Caco-2 (cell line): ENCODE measurements around the gene PLCB1. TPM values are rescaled to one million over a fixed set of nuclear protein-coding genes. Genes with fewer than 3 reads are reported as not detected.

Source experiments
- BruUV-seq: library from RNA; stranded (reverse); fragments of 400-500 nt; replicated peaks from 2 replicates; lab custom pipeline; 2021; lab: Mats Ljungman, UMichigan
- CTCF ChIA-PET: fragments of 300-600 bp; sonication (Branson Sonifier 250); formaldehyde crosslinking; loops from one replicate; lab custom pipeline; 2022; ENCODE audit warnings: antibody characterized with exemption; lab: Charles Lee
- POLR2A ChIA-PET: fragments of 300-600 bp; sonication (Branson Sonifier 250); formaldehyde crosslinking; loops from one replicate; lab custom pipeline; 2022; ENCODE audit warnings: antibody characterized with exemption; lab: Charles Lee
- DNase-seq, 2 experiments: peaks; one replicate each; pipeline versions ENCODE4 v3.0.0 to v3.0.0-alpha.2; 2020 to 2022
- H3K27me3 ChIP-seq: replicated peaks from 2 replicates; pipeline ENCODE4 v1.6.0; 2011; ENCODE audit warnings: low read length; ENCODE audit not compliant: control insufficient read depth, insufficient read depth
- H3K36me3 ChIP-seq: 2 replicates; pipeline ENCODE4 v1.5.1; 2011; ENCODE audit warnings: low read length; ENCODE audit not compliant: control insufficient read depth, insufficient read depth
- H3K4me1 ChIP-seq: fragments of 250-450 bp; sonication (Bioruptor Pico); 2 replicates; pipeline ENCODE4 v1.5.1; 2020; ENCODE audit warnings: mild to moderate bottlenecking
- H3K4me3 ChIP-seq: 2 replicates; pipeline ENCODE4 v1.5.1; 2011; ENCODE audit warnings: low read depth, mild to moderate bottlenecking, control low read depth, low read length
- H3K9me3 ChIP-seq: fragments of 250-450 bp; sonication (Bioruptor Pico); 2 replicates; pipeline ENCODE4 v1.5.1; 2020; ENCODE audit warnings: mild to moderate bottlenecking, moderate library complexity
- H3K27ac Mint-ChIP-seq: one replicate; pipeline ENCODE4 v1.8.0; 2022; ENCODE audit warnings: mixed read lengths; ENCODE audit not compliant: unreplicated experiment
- H3K27me3 Mint-ChIP-seq: one replicate; pipeline ENCODE4 v1.8.0; 2022; ENCODE audit warnings: mixed read lengths; ENCODE audit not compliant: insufficient read depth, unreplicated experiment
- H3K36me3 Mint-ChIP-seq: one replicate; pipeline ENCODE4 v1.8.0; 2022; ENCODE audit warnings: mild to moderate bottlenecking, mixed read lengths; ENCODE audit not compliant: insufficient read depth, unreplicated experiment
- H3K4me1 Mint-ChIP-seq: one replicate; pipeline ENCODE4 v1.8.0; 2022; ENCODE audit warnings: low read depth, mixed read lengths; ENCODE audit not compliant: unreplicated experiment
- H3K4me3 Mint-ChIP-seq: one replicate; pipeline ENCODE4 v1.8.0; 2022; ENCODE audit warnings: mild to moderate bottlenecking, moderate library complexity, mixed read lengths; ENCODE audit not compliant: unreplicated experiment
- H3K9me3 Mint-ChIP-seq: one replicate; pipeline ENCODE4 v1.8.0; 2022; ENCODE audit warnings: mixed read lengths; ENCODE audit not compliant: unreplicated experiment
- intact Hi-C: fragments of 100-400 bp; cut with micrococcal nuclease; formaldehyde crosslinking; loops from one replicate; pipeline ENCODE4 v1.10.0; 2022; ENCODE audit not compliant: unreplicated experiment
- total RNA-seq: library from RNA; stranded (reverse); gene quantifications from 2 replicates; pipeline ENCODE4 v1.2.3, GENCODE V29; 2022
- TF ChIP-seq, protein P1 (sequence below), 2 experiments: fragments of 200-600 bp in 1 of 2; IDR thresholded peaks; 1 replicate in 1 of 2; 2 replicates in 1 of 2; pipeline versions ENCODE4 v1.5.1 to v1.8.0; 2011 to 2022; ENCODE audit warnings: antibody characterized with exemption in 1 of 2, control low read depth in 1 of 2, inconsistent platforms in 1 of 2, low read depth in 1 of 2, low read length in 1 of 2, mild to moderate bottlenecking in 1 of 2, moderate library complexity in 1 of 2; ENCODE audit not compliant: insufficient read depth in 1 of 2, severe bottlenecking in 1 of 2, unreplicated experiment in 1 of 2

PLCB1 gene
- total RNA-seq, 1 experiment from 2014 or later, result 105 TPM

DNA sequence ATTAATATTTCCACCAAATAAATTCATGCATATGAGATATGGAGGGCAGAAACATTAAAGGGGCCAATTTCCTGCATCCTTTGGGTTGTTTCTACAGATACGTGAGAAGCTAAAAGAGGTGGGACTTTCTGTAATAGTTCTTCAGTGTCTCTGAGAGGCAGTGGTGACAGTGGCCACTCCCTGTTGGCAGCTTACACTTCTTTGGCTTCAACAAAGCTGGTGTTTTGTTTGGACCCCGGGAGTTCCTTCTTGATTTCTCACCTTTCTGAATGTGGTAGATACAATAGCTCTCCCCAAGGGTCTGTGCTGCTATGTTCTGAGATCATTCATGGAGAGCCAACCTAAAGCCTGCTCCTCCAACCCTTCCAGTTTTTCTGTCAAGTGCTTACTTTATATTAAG is 7.8 kb downstream of the PLCB1 start:
- H3K36me3 Mint-ChIP-seq, result peaks cover 20% of the 10 kb centered on the region
- H3K4me1 Mint-ChIP-seq, result peaks cover 27% of the 10 kb centered on the region
- H3K27me3 Mint-ChIP-seq, result no peaks in the 10 kb centered on the region
- BruUV-seq, result no TSS peak
- no peak for DNase-seq
- no peak overlapping the region for H3K4me3 Mint-ChIP-seq
- intact Hi-C loops, result no loop called here
- H3K36me3 ChIP-seq, result no peaks in the 10 kb centered on the region
- TF ChIP-seq, protein P1, sequence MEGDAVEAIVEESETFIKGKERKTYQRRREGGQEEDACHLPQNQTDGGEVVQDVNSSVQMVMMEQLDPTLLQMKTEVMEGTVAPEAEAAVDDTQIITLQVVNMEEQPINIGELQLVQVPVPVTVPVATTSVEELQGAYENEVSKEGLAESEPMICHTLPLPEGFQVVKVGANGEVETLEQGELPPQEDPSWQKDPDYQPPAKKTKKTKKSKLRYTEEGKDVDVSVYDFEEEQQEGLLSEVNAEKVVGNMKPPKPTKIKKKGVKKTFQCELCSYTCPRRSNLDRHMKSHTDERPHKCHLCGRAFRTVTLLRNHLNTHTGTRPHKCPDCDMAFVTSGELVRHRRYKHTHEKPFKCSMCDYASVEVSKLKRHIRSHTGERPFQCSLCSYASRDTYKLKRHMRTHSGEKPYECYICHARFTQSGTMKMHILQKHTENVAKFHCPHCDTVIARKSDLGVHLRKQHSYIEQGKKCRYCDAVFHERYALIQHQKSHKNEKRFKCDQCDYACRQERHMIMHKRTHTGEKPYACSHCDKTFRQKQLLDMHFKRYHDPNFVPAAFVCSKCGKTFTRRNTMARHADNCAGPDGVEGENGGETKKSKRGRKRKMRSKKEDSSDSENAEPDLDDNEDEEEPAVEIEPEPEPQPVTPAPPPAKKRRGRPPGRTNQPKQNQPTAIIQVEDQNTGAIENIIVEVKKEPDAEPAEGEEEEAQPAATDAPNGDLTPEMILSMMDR (IDR thresholded peaks at IDR 0.05; ENCODE audit: insufficient read depth in 1 of 2, low read depth in 1 of 2, low read length in 1 of 2, severe bottlenecking in 1 of 2, unreplicated experiment in 1 of 2), result no peak
- ChIA-PET POLR2A (no interaction called here), CTCF (no interaction called here)
- H3K27ac Mint-ChIP-seq, result no peak overlapping the region
- no peaks in the 10 kb centered on the region for H3K9me3 ChIP-seq
- no peaks in the 10 kb centered on the region for H3K9me3 Mint-ChIP-seq
- no peak overlapping the region for H3K4me3 ChIP-seq
- no peaks in the 10 kb centered on the region for H3K4me1 ChIP-seq
- no peaks in the 10 kb centered on the region for H3K27me3 ChIP-seq

DNA sequence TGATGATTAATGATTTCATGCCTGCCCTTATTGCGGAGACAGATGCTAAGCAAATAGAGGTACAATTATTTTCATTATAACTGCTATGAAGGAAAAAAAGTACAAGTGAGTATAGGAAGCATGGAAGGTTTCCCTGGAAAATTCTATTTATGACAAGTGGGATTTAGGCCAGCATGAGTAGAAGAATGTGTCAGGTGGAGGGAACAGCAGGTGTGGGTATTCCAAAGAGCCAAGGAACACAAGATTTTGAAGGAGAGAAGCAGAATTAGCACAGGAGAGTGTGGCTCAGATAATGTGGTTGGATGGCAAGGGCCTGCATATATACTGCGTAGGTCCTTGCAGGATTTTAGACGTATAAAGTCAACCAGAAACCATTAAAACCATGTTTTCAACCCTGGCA is 11.4 kb downstream of the PLCB1 start:
- CTCF ChIA-PET, result no interaction called here
- POLR2A ChIA-PET, result no interaction called here
- no peaks in the 10 kb centered on the region for H3K9me3 Mint-ChIP-seq

DNA sequence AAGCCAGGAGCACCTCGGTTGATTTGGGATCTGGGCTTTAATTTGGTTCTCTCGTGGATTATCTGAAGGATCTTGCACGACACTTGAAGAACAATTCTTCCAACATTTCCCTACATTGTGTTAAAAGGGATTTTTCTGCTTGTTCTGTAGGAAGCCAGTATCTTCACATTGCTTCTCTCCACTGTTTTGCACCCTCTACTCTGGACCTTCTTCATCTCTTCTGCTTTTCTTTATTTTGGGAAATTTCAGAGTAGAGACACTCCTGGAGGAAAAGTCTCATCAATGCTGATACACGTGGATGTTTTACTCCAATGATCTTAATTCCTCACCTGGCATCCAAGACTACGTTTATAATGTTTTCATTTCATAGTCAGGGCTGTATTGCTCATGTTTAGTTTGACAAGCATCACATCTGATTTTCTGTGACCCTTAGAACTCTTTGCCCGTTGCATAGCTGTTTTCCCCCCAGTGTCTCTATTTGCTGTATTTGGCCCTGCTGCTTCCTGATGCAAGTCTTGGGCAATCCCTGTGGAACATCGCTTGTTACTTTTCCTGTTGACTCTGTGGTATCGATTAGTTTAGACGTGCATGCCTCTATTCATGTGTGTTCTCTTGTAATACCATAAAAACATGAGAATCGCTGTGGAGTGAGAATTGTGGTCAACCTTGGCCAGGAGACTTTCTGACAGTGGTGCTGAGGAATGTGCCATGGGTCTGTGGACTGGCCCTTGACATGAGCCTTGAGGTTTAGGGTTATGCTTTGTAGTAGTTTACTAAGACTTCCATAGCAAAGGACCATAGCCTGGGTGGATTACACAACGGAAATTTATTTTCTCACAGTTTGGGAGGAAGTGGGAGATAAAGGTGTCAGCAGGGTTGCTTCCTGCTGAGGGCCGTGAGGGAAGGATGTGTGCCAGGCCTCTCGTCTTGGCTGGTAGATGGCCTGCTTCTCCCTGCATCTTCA is 12.5 kb downstream of the PLCB1 start:
- intact Hi-C loops, result no loop called here
- TF ChIP-seq, protein P1 (IDR thresholded peaks at IDR 0.05; ENCODE audit: insufficient read depth in 1 of 2, low read depth in 1 of 2, low read length in 1 of 2, severe bottlenecking in 1 of 2, unreplicated experiment in 1 of 2), result no peak
- H3K9me3 Mint-ChIP-seq, result no peaks in the 10 kb centered on the region
- H3K27me3 ChIP-seq, result no peaks in the 10 kb centered on the region
- no peaks in the 10 kb centered on the region for H3K9me3 ChIP-seq
- no peak overlapping the region for H3K4me3 Mint-ChIP-seq
- peaks cover 22% of the 10 kb centered on the region for H3K36me3 Mint-ChIP-seq
- no peaks in the 10 kb centered on the region for H3K27me3 Mint-ChIP-seq
- ChIA-PET POLR2A (no interaction called here), CTCF (no interaction called here)
- no peaks in the 10 kb centered on the region for H3K36me3 ChIP-seq
- H3K4me1 Mint-ChIP-seq, result peaks cover 20% of the 10 kb centered on the region
- BruUV-seq, result no TSS peak
- DNase-seq, result no peak
- no peak overlapping the region for H3K27ac Mint-ChIP-seq
- H3K4me1 ChIP-seq, result no peaks in the 10 kb centered on the region
- H3K4me3 ChIP-seq, result no peak overlapping the region

More for the DNA sequence above, 11.4 kb downstream of the PLCB1 start:
- no peak overlapping the region for H3K4me3 Mint-ChIP-seq
- no peaks in the 10 kb centered on the region for H3K27me3 Mint-ChIP-seq
- H3K27ac Mint-ChIP-seq, result no peak overlapping the region
- no peaks in the 10 kb centered on the region for H3K9me3 ChIP-seq
- H3K36me3 ChIP-seq, result no peaks in the 10 kb centered on the region
- TF ChIP-seq, protein P1 (IDR thresholded peaks at IDR 0.05; ENCODE audit: insufficient read depth in 1 of 2, low read depth in 1 of 2, low read length in 1 of 2, severe bottlenecking in 1 of 2, unreplicated experiment in 1 of 2), result no peak
- H3K36me3 Mint-ChIP-seq, result peaks cover 22% of the 10 kb centered on the region
- DNase-seq, result no peak
- H3K27me3 ChIP-seq, result no peaks in the 10 kb centered on the region
- peaks cover 20% of the 10 kb centered on the region for H3K4me1 Mint-ChIP-seq
- no TSS peak for BruUV-seq
- no peaks in the 10 kb centered on the region for H3K4me1 ChIP-seq
- H3K4me3 ChIP-seq, result no peak overlapping the region
- intact Hi-C loops, result no loop called here
